Amygdala (tissue), 56 donors: ENCODE data around the gene OR5D16.
"Not testable (repeated sequence)": the region's sequence is repeated elsewhere in the genome, so short reads cannot be mapped to it uniquely, and the experiment has no call there.

Experiments used
- DNase-seq, 56 donors: peaks; one replicate each; lab custom pipeline; 2025; lab: John Stamatoyannopoulos, UW

The OR5D16 gene

GRCh38 chr11:55838452-55838851 is at the start of gene OR5D16:
Gene OR5D16, plus strand, starts transcription at chr11:55838752. Its CDS starts 0 bp downstream, at chr11:55838752.
- DNase-seq, result no peak

DNA sequence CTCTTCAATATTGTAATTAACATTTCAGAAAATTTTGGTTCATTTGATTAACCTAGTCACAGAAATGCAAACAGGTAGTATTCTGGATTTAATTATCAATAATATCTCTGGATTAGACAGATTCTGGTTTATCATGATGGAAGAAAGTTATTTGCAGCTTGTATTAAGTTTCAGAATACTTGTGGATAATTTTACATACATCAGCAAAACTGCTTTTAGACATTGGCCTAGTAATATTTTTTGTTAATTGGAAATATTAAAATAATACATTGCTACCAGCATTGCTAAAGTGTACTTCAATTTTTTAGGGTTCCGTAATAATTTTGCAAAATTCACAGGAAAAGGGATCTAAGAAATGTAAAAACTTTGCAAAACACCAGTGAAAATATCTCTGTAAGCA is 46.9 kb upstream of the OR5D16 start:
- no peak for DNase-seq

GRCh38 chr11:55793321-55793720 is 45.2 kb upstream of the OR5D16 start:
- DNase-seq, result no peak

GRCh38 chr11:55795256-55795655 is 43.3 kb upstream of the OR5D16 start, which contains the start of gene OR5D14:
Gene OR5D14, plus strand, starts transcription at chr11:55795556. Its CDS starts 0 bp downstream, at chr11:55795556.
- no peak for DNase-seq

DNA sequence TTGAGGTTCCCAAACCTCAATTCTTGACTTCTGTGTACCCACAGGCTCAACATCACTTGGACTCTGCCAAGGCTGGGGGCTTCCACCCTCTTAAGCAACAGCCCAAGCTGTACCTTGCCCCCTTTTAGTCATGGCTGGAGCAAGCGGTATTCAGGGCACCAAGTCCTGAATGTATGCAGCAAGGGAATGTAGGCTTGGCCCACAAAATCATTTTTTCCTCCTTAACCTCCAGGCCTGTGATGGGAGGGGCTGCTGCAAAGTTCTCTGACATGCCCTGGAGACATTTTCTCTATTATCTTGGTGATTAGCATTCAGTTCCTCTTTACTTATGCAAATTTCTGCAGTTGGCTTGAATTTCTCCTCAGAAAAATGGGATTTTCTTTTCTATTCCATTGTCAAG is 32.3 kb upstream of the OR5D16 start:
- DNase-seq, result no peak

GRCh38 chr11:55811067-55811466 is 27.5 kb upstream of the OR5D16 start, which contains the start of gene OR5L1:
Gene OR5L1, plus strand, starts transcription at chr11:55811367. Its CDS starts 100 bp downstream, at chr11:55811467.
- no peak for DNase-seq

GRCh38 chr11:55819330-55819729 is 19.2 kb upstream of the OR5D16 start, which contains the start of gene OR5D18:
Gene OR5D18, plus strand, starts transcription at chr11:55819630. Its CDS starts 0 bp downstream, at chr11:55819630.
- DNase-seq, result no peak

DNA sequence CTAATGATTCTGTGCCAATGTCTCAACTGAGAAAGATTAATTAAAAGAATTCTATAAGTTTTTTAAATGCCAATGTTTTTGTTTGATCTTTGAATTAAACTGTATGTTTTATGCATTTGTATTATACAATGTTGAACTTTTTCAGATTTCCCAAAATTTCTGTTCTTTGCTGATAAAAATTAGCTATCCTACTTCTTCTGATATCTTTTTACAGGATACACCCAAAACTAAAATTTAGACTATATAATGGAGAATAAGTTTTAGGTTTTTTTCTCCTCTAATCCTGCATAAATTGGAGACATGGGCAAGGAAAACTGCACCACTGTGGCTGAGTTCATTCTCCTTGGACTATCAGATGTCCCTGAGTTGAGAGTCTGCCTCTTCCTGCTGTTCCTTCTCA is 11.6 kb upstream of the OR5D16 start, which contains the start of gene OR5L2:
Gene OR5L2 (plus strand): TSS at position 301 of the 400 bp plus-strand sequence. CDS start 0 bp downstream, at position 301.
- no peak for DNase-seq

GRCh38 chr11:55847453-55847852 is 8.9 kb downstream of the OR5D16 start:
- no peak for DNase-seq

DNA sequence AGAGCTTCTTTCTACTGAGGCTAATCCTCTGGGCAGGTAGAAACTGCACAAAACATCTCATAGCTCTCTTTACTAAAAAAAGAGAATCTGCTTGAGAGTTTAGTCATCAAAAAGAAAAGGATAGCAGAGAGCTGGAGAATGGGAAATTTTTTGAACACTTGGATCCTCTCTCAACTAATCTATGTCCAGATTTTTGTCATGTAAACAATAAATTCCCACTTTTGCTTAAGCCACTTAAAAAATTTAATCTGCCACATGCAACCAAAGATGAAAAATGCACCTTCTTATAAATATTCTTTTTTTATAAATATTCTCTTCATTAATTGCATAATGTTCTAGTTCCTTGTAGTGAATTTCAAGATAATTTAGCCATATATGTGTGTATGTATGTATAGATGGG is 10.5 kb downstream of the OR5D16 start:
- no peak for DNase-seq

DNA sequence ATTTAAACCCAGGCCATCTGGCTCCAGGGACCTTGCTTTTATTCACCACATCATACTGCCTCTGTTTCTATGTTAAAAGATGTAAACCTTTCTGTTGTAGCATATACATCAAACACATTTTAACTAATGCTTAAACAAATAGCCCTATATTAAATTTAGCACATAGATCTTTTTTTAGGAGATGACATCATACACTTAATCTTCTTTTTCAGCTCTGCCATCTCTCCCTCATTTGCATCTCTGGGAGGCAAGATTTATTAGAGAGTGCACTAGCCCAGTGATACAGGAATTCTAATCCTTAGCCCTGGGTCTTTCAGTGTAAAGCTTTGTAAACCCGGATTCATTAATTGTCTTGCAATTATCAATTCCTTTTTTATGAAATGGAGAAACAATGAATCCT is 13.6 kb downstream of the OR5D16 start:
- no peak for DNase-seq

GRCh38 chr11:55854704-55855103 is 16.2 kb downstream of the OR5D16 start:
- DNase-seq, result no peak

GRCh38 chr11:55867354-55867753 is 28.8 kb downstream of the OR5D16 start:
- not testable (repeated sequence) for DNase-seq

GRCh38 chr11:55872731-55873130 is 34.2 kb downstream of the OR5D16 start:
- not testable (repeated sequence) for DNase-seq

DNA sequence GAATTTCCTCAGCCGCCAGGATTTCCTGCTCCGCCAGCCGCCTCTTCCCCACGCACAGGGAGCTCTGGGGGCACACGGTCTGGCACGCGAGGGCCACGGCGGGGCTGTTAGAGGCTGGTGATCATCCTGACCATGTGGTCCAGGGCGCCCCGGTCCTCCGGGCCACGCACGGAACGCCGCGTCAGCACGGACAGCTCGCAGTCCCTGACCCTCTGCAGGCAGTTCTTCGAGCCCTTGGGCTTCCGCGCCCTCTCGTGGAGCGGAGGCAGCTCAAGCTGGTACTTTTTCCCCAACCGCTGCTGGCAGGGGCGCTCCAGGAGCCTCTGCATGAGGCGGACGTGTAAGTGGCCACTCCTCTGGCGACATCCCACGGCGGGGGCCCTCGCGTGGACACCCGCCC is 34.6 kb downstream of the OR5D16 start:
- not testable (repeated sequence) for DNase-seq

DNA sequence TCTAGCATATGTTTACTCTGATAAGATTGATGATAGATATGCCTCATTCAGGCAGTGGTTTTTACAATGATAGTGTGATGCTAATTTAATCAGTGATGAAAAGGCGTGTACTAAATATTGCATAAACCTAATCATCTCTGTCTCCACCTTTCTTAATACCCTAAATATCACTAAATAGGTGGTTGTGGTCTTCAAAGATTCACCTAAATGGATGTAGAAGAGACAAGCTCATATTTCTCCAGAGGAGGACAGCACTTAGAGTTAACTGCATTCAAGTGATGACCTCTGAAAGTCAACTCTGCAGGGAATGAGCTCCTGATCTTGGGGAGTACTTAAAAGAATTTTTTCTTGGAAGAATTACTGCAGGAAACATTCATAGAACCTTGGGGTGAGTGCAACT is 44.4 kb downstream of the OR5D16 start, which contains the start of gene TRIM51:
Gene TRIM51 (plus strand): TSS at position 301 of the 400 bp plus-strand sequence. CDS start 2,132 bp downstream, outside the sequence.
- not testable (repeated sequence) for DNase-seq

- DNase-seq, result not testable (repeated sequence)
These were observed 46.4 kb downstream of the OR5D16 start for GRCh38 chr11:55884995-55885394.

DNA sequence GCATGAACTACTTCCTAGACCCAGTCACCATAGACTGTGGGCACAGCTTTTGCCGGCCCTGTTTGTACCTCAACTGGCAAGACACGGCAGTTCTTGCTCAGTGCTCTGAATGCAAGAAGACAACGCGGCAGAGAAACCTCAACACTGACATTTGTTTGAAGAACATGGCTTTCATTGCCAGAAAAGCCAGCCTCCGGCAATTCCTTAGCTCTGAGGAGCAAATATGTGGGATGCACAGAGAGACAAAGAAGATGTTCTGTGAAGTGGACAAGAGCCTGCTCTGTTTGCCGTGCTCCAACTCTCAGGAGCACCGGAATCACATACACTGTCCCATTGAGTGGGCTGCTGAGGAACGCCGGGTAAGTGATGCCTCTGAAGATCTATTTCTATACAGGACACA is 46.9 kb downstream of the OR5D16 start:
- not testable (repeated sequence) for DNase-seq
